Astrocyte of the hippocampus (primary cell): ENCODE data around the gene ERCC1.
A peak's percentile ranks its signal among the peaks of the same experiment; 100 is the strongest.

Experiments
- DNase-seq: peaks from one replicate; pipeline ENCODE4 v3.0.0; 2011; ENCODE audit warnings: low read depth, low spot score

Gene ERCC1

DNA sequence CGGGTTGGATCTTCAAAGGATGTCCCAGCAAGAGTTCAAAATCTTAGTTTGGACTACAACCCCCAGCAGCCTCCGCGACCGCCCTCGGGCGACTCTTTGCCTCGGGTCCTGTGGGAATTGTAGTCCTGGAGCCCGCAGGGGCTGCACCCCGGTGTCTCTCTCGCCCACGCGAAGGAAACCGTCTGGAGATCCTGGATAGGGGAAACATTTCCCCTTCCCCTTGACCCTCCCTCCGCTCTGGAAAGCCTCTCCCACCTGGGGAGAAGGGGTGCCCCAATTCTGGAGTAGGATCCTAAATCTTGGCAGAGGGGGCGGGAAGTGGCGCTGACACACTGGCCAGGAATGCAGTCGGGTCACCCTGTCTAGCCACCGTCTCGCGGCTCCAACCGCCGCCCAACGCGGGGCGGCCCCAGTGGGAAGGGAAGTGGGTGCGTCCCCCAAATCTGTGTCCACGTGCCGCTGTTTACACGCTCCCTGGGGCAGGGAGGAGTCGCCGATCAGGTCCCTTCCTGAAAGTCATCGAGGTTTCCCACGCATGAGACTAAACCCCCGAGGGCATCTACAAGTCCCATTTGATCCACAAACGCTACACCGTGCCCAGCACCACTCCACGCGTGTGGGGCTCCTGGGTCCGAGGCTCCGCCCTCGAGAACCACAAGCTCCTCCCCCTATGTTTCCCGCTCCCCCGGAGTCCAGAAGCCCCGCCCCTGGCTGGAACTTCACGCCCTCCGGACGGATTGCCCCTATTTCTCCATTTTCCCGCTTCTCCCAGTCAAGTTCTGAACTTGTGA, 18.1 kb downstream of the ERCC1 start:
- DNase-seq, result peak; percentile 92

DNA sequence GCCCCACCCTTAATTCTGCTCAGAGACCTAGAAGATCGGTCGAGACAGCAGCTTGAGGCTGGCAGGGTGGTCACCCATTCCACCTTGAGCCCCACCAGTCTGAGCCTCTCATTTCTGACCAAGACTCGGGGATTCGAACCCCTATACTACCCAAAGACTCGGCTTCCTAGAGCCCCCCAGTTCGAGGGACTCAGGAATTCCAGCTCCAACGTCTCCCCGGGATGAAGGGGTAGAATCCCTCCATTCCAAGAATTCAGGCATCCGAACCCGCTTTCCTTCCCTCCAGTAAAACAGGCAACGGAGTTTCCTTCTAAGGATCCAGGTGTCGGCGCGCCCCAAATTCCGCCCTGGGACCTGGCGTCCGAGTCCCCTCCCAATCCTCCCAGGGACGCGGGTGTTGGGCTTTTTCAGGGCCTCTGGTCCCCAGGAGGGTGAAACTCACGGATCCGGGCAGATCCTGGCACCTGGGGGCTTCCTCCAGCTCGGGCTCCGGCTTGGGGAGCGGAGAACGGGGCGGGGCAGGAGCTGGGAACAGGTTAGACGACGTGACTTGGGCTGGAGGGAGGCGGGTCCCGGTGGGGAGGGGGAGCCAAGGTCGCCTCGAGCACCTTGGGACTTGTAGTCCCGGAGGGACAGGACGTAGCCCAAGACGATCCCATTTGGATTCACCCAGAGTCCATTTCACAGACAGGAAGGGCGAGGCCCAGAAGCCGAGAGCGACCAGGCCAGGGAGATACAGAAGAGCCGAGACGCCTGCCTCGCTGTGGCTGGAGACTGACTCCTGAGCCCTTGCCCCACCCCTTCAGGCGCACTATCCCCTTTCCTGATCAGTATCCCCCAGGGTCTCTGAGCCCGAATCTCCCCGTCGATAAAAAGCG, 18.9 kb downstream of the ERCC1 start, which contains the start of gene PPP1R13L:
Gene PPP1R13L, minus strand, starts transcription at position 513 of the 878 bp plus-strand sequence. CDS start 6,751 bp downstream, outside the sequence.
- peak; percentile 86 for DNase-seq

- peak; percentile 52 for DNase-seq
Observed at GRCh38 chr19:45403781-45404556, 19.7 kb downstream of the ERCC1 start.

GRCh38 chr19:45403272-45403671, 20.4 kb downstream of the ERCC1 start:
- no peak for DNase-seq

- DNase-seq, result peak; percentile 70
Observed at GRCh38 chr19:45402298-45403061, 21.2 kb downstream of the ERCC1 start.

DNA sequence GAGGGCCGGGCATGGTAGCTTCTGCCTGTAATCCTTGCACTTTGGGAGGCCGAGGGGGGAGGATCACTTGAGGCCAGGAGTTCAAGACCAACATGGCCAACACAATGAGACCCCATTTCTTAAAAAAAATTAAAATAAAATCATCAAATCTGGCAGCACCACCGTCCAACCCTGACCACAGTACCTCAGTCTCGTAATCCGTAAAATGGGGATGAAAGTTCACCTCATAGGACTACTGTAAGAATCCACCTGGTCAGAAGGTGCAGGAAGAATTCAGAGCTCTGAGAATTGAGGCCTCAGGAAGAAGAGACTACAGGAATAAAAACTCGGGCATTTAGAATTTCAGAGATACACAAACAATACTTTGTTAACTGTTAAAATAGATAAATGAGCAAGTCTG, 21.9 kb downstream of the ERCC1 start:
- DNase-seq, result no peak

- DNase-seq, result no peak
Observed at GRCh38 chr19:45400192-45400591, 23.5 kb downstream of the ERCC1 start.

DNA sequence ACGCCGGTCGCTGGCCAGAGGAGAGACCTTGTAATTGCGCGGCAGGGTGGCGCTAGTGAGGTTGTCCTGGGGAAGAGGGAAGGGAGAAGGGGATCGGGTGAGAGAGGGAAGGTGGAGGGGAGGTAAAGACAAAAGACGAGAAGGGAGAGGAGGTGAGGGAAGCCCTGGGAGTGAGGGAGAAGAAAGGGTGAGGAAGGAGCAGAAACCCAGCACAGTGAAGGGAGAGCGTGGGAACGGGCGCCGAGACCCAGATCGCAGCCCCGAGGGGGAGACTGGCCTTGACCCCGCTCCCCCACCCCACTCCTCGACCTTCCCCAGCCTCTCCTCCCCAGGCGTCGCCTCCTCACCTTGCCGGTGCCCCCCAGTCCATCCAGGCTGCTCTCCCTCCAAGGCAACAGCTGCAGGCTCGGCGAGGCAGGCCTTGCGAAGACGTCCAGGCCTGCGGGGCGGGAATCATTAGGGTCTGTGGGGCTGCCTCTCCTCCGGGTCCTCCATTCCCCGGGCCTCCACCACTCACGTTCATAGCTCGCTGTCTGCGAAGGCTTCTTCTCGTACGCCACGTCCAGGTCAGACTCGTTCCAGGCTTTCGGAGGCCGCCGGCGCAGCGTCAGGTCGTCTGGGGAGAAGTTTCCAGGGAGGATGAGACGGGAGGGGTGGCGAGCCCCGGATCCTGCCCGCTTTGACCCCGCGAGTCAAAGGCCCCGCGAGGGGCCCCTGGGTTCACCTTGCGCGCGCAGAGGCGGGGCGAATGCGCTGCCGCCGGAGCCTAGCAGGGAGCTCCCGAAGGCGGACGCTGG, 27.7 kb downstream of the ERCC1 start:
- DNase-seq, result no peak

- no peak for DNase-seq
Observed at GRCh38 chr19:45391871-45392665, 31.6 kb downstream of the ERCC1 start.

- DNase-seq, result no peak
Observed at GRCh38 chr19:45391346-45391745, 32.4 kb downstream of the ERCC1 start.

DNA sequence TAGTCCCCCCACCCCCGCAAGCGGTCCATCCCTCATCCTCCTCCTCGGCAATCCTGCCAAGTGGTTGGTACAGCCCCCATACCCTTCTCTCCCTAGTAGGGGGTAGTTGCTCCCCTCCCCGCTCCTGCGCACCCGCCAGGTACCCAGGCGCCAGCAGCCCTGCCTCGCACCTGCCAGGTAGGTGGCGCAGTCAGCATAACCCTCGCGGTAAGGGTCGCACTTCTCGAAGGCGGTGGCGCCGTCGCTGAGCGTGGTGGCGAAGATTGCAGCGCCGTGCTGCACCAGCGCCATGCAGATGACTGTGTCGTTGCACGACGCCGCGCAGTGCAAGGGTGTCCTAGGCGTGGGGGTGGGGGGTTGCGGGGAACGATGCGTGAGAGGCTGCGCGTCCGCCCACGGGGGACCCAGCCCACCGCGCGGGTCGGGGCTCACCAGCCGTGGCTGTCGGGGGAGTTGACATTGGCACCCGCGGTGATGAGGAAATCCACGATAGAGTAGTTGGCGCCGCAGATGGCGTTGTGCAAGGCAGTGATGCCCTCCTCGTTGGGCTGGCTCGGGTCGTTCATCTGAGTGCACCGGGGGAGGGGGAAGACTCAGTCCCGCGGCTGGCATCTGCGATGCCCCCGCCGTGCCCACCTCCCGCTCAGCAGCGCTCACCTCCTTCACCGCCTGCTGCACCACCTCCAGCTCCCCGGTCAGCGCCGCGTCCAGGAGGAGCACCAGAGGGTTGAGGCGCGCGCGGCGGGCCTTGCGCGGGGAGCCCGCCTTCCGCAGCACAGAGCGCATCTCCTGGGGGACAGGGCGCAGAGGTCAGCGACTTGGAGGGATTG, 38.1 kb downstream of the ERCC1 start:
- DNase-seq, result no peak

DNA sequence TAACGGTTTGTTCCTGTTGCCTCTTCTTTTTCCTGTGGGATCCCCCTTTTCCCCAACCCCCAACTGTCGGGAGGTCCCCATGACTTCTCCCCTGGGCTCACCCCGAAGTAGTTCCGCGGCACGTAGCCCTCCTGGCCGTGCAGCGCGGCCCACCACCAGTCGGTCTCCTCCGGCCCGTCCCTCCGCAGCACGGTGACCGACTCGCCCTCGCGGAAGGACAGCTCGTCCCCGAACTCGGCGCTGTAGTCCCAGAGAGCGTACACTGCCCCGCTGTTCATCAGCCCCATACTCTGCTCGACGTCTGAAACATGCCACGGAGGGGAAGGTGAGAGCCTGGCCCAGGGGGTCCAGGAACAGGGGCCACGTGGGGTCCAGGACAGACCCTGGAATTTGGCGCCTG, 41.3 kb downstream of the ERCC1 start:
- no peak for DNase-seq

DNA sequence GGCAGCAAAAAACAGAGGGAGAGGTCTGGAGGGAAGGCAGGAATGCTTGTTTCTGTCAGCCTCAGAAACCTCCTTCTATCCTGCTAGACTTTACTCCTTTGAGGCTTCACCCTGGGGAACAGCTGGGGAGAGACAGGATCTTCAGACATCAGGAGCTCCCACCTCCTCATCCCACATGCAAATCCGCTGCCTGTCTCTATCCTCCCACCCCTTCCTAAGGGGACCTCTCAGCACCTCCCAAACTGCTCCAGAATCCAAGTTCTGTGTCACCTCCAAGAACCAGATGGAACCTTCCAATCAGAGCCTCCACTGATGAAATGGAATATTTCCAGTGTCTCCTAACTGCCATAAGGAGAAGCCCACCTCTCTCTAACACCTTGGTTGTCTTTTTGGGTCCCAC, 43.6 kb downstream of the ERCC1 start:
- DNase-seq, result no peak

DNA sequence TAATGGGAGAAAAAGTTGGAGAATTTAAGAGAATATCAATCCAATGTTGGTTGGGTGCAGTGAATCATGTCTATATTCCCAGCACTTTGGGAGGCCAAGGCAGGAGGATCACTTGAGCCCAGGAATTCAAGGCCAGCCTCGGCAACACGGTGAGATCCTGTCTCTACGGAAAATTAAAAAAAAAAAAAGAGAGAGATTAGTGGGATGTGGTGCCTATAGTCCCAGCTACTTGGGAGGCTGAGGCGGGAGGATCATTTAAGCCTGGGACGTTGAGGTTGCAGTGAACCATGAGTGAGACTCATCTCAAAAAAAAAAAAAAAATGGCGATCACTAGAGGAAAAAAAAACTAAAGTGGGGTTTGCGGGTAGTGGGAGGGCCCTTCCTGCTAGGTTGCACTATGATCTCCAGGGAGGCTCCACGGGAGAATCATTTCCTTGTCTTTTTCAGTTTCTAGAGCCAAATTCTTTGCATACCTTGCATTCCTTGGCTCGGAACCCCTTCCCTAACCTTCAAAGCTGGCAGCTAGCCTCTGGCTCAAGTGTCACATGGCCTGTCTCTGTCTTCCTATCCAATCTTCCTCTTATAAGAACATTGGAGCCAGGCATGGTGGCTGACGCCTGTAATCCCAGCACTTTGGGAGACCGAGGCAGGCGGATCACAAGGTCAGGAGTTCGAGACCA, 47.5 kb downstream of the ERCC1 start:
- DNase-seq, result peak; percentile 93

DNA sequence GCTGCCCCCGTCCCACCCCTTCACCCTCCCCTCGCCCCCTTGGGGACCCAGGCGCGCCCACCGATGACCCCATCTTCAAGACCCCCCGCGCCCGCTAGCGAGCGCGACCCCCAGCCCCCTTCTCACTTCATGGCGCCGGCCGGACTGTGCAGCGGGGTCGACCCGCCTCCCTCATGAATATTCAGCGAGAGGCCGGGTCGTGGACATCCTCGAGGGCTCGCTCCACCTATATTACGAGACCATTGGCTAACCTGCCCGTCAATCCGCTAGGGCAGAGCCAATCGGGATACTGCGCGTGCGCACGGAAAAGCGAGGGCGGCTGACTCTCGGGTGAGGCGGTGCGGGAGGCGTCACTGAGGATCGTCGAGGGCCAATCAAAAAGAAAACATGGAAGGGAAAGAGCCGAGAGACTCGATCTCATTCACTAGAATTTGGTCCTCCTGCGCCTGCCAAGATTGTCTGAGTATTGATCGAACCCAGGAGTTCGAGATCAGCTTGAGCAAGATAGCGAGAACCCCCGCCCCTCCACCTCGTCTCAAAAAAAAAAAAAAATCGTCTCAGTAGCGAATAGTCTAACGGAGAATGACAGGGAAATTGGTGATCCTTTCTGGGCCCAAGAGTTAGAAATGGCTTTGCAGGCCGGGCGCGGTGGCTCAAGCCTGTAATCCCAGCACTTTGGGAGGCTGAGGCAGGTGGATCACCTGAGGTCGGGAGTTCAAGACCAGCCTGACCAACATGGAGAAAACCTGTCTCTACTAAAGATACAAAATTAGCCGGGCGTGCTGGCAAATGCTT, 53.1 kb downstream of the ERCC1 start, which contains the start of gene ERCC2:
Gene ERCC2, minus strand, starts transcription at position 164 of the 795 bp plus-strand sequence. Its CDS starts 33 bp downstream, at position 131.
- DNase-seq, result peak; percentile 100

DNA sequence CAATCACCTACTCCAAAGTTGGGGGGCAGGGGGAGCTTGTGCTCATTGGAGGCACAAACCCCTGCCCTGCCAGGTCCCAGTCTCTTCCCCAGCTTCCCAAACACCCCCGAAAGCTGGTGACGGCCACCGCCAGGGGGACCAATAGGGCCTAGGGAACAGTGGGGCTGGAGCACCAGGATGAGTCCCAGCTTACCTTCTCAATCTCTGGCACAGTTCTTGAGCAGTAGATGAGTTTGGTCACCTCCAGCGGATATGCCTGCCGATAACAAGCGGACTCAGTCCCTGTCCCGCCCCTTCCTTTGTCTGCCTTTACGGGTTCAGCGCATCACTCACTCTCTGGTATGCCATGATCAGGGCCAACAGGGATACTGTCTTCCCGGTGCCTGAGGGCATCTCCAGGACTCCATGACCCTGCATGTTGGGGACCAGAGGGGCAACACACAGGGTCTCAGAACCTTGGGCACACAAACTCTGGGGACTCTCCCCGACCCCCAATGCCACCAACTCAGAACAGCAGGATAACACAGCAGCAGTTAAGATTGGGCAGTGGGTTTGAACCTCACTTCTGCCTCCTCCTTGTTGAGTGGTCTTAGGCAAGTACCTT, 54.9 kb downstream of the ERCC1 start:
- DNase-seq, result no peak

- DNase-seq, result no peak
Observed at GRCh38 chr19:45368127-45368526, 55.6 kb downstream of the ERCC1 start.
